C1 segment of cervical spinal cord (tissue), 14 donors: Measurements from ENCODE around the gene DNAJB8.
A peak's percentile ranks its signal among the peaks of the same experiment; 100 is the strongest.

ENCODE experiments used
- DNase-seq, 14 donors: peaks; one replicate each; lab custom pipeline; 2025; lab: John Stamatoyannopoulos, UW

The DNAJB8 gene

DNA sequence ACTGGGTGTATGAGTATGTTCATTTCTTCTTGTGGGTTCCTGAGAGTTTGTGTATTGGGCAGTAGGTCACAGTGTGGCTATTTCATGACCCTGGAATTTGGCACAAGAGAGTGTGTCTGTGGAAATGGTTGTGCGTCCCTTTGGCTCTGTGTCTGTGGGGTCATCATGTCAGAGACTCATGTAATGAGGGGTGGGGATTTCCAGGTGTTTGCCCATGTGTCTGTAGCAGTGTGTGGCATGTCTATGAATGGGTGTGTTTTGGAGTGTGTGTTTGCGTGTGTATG is 27.6 kb upstream of the DNAJB8 start:
- no peak for DNase-seq

- no peak for DNase-seq
Observed at GRCh38 chr3:128493570-128494366, 27.1 kb upstream of the DNAJB8 start.

GRCh38 chr3:128492671-128493569 is 26.2 kb upstream of the DNAJB8 start, which contains the start of gene GATA2:
GATA2 (minus strand) TSS chr3:128493201; CDS start chr3:128487031, 6,170 bp downstream.
- DNase-seq = no peak

DNA sequence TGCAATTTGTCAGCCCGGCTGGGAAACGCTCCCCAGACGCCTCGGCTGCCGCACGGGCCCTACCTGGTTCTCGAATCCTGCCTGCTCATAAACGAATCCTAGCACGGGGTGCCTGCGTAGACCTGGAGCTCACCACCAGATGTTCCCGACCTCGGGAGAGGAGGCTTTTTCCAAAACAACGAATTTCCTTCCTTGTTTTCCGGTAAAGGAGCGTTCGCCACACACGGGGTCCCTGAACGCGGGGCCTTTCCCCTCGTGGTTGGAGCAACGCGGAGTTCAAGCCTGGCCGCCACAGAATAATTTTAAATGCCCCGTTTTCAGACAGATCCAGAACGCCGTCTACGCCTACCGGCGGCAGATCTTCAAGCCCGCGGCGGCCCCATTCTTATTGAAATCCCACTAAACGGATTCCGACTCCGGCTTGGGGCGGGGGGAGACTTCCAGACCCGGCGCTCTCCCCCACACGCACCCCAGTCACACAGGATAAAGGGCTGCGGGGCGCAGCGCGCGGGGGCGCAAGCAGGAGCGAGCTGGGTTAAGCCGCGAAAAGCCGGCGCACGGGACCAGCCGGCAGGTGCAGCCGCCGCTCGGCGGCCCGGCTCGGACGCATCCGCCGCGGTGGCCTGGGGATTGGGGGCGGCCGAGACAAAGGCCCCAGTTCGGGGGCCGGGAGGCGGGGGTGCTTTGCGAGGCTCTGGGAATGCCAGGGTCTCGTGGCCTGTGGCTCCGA is 25.4 kb upstream of the DNAJB8 start:
- no peak for DNase-seq

GRCh38 chr3:128491691-128491940 is 24.9 kb upstream of the DNAJB8 start:
- DNase-seq = no peak

DNA sequence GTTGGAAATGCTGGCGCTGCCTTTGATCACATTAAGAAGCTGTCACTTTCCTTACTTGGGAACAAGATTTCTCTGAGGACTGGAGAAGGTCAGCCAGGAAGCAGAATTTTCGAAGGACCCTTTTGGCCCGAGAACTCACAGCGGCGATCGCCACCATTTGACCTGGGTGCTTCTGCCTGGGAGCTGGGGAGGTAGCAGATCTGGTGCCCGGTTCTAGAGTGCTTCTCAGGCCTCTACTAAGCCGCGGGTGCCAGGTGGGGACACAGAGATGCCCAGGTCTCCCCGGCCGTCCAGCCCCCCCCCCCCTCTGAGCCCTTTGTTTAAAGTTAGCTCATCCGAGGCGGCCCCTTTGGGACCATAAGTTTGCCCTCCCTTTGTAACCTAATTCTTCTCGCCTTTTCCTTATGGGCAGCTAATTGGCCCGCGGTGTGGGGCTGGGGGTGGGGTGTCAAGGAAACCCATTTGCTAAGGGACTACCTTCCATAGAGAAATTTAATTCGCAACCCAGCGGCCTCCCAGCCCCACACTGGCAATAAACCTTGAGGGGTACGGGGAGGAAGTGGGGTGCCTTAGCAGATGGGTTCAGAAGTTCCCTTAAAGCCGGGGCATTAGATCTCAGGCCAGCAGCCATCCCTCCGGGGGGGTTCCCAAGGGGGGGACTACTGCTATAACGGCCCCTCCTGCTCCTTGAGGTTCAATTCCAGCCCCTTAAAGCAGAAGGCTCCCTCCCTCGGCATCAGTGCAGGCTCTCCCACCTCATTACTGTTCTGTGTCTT is 24.4 kb upstream of the DNAJB8 start:
- DNase-seq = no peak

DNA sequence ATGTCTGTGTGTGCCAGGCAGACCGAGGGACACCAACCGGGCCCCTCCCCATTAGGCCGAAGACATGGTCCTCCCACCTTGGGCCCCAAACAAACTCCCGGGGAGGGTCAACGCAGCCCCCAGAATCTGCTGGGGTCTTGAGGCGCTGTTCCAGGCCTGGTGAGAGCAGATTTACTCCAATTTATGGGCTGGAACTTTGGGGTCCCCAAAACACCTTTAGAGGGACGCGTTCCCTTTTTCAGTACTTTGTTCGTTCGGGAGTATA is 23.9 kb upstream of the DNAJB8 start:
- DNase-seq = no peak

GRCh38 chr3:128489927-128490649 is 23.4 kb upstream of the DNAJB8 start:
- DNase-seq = no peak

GRCh38 chr3:128489674-128489926 is 22.9 kb upstream of the DNAJB8 start:
- no peak for DNase-seq

DNA sequence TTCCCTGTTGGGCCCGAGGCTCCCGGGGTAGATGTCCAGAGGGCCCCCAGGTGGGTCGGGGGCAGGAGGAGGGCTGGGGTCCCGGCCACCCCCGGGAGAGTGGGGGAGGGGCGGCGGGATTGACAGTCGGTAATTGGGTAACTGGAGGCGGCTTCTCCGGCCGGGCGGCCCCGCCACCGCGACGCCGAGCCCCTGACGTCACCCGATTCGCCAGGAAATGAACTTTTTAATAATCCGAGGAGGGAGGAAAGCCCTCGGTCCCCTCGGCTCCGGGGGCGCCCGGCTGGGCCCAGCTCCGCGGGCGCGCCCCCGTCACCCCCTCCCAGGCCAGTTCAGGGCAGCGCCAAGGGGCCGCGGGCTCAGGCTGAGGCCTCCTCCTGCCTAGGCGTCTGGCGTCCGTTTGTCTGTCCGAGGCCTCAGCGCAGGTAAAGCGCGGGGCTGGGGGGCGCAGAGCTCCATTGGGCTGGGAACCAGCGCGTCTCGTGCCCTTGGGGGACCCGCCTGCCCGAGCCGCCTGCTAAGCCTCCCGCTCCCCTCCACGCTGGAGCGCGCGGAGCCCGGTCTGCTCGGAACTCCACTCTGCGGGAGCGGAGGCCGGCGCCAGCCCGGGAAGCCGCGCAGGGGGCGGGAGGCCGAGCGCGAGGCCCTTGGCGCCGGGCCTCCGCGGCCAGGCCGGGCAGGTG is 22.4 kb upstream of the DNAJB8 start:
- no peak for DNase-seq

DNA sequence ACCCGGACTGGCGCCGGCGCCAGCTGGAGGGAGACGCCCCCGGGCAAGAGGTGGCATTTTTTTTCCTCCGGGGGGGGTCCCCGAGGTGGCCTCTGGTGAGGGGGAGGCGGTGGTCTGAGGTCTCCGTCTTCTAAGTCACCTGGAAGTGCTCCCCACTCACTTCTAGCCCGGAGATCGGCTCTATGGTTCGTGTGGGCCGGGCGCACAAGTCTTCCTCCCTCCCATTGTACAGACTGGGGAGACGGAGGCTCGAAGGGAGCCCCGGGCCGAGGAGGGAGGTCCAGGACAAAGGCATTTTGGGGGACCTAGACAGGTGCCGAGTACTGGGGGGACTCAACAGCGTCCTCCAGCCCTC is 21.9 kb upstream of the DNAJB8 start:
- no peak for DNase-seq

DNA sequence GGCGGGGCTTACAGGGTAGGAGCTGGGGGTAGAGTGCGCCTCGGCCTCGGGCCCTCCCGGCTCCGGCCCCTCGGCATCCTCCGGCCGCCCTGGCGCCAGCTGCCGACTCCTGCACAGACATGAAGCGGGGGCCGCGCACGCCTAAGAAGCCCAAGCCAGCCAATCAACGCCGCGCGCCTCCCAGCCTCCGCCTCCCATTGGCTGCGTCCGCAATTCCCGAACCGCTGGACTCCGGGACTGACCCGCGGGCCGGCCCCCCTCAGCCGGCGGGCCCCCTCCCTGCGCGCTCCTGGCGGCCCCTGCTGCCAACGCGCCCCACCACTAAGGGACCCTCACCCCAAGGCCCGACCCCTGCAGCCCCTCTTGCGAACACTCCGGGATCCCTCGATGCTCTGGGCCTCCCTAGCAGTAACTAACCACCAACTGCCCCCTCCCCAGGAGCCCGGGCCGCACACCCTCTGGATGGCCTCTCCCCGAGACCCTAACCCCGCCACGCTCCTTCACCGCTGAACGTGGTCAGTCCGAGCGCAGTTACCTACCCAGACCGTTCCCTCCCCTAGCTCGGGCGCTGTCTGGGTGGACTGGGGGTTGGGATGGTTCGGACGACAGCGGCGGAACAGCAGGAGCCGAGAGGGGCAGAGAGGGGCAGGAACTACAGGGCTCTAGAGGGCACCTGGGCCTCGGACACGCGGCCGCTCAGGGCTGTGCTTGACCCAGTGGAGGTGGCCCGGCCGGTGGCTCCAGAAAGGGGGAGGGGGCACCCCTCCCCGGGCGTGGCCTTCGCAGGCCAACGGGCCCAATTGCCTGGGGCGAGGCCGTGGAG is 21.3 kb upstream of the DNAJB8 start:
- peak in 7 of 14 donors; percentile 5 to 51 (median 16) for DNase-seq

- no peak for DNase-seq
Observed at GRCh38 chr3:128487538-128487812, 20.8 kb upstream of the DNAJB8 start.

DNA sequence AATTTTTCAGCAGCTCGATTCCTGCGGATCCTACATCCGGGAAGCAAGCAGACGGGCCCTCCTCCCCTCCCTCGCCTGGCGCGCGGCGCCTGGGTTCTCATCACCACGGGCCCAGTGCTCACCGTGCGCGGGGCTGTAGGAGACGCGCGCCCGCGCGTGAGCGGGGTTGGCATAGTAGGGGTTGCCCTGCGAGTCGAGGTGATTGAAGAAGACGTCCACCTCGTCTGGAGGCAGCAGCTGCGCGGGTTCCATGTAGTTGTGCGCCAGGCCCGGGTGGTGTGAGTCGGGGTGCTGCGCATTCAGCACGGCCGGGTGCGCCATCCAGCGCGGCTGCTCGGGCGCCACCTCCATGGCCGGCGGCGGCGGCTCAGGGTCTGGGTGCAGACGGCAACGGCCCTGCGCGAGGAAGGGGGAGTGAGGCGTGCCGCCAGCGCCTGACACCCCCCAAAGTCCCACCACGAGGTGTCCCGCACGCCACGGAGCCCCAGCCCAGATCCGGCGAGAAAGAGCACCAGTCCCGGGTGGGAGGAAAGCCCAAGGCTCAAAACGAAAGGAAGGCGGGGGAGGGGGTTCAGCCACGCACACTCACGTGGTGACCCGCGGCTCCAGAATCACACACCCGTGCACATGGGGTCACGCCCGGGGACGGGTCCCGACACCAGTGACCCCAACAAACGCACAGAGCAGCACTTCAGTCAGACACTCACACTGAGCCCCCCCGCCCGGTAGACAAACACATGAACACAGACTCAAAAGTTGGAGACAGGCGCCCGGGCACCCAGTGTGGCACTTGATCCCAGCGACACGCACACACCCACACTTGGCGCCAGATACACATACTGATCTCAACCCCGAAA is 20.2 kb upstream of the DNAJB8 start:
- no peak for DNase-seq

DNA sequence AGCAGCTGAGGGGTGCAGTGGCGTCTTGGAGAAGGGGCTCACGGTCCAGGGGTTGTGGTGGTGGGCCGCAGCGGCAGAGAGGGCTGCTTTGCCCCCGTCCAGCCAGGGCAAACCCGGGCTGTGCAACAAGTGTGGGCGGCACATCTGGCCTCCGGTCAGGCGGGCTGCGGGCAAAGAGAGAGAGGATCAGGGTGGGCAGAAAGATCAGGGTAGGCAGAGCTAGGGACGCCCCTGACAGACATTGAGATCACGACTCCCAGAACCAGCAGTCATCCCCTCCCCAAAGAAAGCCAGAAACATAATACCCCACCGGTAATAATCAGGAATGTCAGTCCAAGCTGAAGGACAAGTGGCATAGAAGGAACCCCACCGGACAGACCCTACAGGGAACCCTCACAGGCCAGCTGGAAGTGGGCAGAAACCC is 19.5 kb upstream of the DNAJB8 start:
- DNase-seq = no peak

GRCh38 chr3:128485282-128486204 is 18.9 kb upstream of the DNAJB8 start:
- no peak for DNase-seq

DNA sequence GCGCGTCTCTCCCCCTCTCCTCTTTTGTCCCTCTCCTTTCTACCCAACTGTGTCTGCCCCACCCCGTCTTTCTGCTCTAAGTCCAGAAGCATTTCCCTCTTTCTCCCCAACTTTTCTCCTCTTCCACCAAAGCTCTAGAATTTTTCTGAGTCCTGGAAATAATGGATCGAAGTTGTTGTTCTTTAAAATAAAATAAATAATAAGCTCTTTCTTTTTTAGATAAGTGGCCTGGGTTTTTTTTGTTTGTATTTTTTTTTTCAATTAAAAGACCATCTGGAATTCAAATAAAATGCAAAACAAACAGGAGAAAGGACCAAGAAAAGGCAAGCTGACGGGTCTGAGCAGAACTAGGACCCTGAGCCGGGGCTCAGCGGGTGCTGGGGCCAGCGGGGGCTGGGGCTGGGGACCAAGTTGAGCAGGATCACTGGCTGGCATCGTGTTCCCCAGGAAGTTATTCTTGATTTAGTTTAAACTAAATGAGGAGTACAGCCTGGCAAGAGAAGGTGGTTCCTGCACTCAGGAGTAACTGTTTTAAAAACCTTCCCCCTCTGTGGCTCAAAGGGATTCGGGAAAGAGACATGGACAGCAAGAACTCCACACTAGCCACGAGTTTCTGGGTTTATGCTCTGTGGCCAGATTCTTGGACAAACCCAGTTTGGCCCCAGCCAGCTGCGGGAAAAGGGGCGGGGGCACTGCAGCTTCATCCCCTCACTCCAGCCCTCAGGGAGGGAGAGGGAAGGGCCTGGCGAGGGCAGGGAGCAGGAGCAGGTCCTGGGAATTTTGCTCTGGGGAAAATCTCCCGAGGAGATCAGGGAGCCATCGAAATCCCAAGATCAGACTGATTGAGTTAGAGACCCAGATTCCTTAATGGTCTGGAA is 18.0 kb upstream of the DNAJB8 start:
- DNase-seq = no peak
